Activated CD4-positive, alpha-beta T cell treated with anti-CD3 and anti-CD28 coated beads for 48 hours (primary cell): ENCODE results near the gene IL17C.

ENCODE experiments used
- DNase-seq: peaks from one replicate; pipeline ENCODE4 v3.0.0-alpha.2; 2020

The IL17C gene

DNA sequence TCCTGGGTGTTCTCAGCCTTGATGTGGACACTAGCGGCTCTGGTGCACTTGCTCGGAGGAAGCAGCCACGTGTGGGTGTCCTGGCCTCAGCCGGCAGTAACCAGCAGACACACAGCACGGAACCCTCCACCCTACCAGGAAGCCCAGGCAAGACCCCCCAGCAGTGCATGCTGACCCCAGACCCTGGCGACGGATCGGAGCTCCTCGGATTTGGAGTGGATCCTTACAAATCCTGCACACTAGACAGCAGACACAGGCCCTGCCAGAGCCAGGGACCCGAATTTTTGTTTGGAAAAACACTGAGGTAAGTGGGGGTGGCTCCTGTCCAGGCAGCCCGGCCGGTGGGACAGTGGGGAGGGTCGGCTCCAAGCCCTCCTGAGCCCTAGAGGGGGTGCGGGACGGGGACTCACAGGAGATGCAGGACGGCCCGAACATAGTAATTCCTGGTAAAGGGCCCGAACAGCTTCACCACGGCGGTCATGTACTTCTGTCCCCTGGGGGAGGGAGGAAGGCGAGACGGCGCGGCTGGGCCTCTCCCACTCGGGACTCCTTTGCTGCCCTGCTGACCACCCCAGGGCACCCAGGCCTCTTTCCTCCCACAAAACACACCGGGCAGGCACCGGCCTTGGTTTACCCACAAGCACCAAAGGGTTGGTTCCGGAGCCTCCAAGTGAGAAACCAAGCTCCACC, 8.1 kb downstream of the IL17C start:
- no peak for DNase-seq

DNA sequence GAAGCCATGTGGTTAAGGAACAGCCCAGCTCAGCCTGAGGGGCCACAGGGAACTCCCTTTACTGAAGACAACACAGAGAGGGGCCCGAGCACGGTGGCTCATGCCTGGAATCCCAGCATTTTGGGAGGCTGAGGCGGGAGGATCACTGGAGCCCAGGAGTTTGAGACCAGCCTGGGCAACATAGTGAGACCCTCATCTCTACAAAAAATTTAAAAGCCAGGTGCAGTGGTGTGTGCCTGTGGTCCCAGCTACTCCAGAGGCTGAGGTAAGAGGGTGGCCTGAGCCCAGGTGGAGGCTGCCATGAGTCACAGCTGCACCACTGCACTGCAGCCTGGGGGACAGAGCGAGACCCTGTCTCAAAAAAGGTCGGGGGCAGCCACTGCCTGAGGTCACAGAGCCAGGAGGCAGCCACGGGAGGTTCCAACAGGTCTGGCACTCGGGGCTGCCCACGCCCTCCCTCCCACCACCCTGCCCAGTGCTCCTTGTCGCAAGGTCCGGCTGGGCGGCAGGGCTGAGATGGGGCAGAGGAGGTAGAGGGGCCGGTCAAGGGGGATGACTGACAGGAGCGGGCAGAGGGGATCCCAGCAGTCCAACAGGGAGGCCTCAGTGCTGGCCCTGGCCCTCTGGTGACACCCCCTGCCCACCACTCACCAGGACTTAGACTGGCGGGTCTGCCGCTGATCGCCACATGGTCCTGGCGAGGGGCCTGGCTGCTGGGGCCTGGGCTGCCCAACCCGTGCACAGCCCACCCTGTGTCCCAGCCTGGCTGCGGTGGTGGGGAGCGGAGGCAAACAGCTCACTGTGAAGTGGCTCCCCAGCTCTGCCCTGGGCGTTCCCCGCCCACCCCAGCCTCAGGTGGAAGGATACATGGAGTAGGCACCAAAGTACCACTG, 9.1 kb downstream of the IL17C start:
- no peak for DNase-seq

DNA sequence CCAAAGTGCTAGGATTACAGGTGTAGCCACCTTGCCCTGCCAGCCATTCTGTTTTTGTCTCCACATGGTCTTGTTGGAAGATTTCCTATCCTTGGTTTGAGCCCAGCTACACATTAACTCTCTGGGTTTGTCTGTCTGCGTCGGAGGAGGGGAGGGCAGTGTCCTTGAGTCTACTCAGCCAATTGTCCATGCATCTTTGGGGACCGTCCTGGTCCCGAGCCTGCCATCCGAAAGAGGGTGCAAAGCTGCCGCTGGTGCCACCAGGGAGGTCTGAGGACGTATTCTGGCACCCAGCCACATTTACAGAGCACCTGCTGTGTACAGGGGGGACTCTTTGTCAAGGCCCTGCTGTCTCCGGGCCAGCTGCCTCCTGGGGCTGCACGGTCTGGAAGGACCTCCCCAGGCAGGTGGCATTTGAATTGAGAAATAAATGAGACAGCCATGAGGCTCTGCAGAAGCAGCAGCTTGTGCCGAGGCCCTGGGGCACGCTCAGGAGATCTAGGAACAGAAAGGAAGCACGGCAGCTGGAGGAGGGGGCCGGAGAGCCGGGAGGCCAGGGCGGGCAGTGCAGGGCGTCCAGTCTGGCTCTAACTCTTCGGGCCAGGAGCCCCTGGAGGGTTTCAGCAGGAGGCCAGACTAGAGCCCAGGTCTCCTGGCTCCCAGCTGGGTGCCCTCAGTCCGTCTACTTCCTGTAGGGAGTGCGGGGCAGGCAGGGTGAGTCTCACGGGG, 11.0 kb downstream of the IL17C start:
- no peak for DNase-seq

DNA sequence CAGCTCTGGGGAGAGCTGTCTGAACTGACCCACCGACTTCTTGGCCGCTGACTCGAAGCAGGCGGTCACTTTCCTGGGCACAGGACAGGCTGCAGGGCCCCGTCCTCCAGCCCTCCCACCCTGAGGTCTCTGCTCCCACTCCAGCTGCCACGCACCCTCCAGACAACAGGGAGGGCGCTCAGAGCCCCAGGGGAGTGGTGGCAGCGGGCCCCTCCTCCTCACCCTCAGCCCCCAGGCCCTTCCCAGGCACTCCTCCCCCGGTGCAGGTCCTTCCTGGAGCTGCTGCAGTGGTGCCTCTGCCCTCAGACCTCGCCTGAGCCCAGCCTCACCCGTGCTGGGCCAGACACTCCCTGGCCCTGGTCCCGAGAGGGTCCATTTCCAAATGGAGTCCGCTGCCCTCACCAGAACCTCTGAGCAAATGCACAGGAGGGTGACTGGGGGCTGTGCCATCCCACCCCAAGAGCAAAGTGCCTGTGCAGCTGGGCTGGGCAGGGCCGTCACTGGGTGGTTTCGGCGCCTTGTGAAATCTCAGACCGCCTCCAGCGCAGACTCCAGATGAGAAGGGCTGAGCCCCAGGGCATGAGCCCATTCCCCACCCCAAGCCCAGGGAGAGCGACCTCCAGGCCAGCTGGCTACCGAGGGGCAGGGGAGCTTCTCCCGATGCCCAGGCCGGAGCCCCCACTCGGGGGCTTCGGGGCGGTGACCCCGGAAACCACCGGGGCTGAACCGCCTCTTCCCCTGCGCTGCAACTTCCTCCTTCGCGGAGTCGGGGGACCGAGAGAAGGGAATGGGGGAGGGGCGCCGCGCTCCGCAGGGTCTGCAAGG, 11.8 kb downstream of the IL17C start:
- peak; percentile 51 for DNase-seq

DNA sequence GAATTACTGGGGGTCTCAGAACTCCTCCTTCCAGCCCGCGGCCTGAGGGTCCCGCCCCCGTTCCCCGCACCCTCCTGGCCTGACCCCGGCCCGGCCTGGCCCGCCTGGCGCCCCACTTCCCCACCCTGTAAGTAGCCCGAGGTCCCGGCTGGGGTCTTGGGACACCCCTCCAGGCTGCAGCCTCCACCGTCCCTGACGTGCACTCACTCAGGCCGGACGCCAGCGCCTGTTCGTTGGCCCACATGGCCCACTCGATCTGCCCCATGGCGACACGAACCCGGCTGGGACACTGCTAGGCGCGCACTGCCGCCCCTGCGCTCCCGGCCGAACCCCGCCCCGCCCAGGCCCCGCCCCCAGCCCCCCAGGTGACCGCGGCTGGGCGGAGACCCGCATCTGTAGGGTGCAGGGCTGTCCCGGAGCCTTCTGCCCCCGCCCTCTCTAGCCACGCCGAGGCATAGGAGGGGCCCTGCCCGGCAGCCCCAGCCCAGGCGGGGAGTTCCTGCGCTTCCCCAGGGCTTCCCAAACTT, 12.4 kb downstream of the IL17C start, which contains the start of gene CYBA:
Gene CYBA (minus strand): TSS at position 305 of the 527 bp plus-strand sequence. CDS start 40 bp downstream, at position 265.
- peak; percentile 90 for DNase-seq

DNA sequence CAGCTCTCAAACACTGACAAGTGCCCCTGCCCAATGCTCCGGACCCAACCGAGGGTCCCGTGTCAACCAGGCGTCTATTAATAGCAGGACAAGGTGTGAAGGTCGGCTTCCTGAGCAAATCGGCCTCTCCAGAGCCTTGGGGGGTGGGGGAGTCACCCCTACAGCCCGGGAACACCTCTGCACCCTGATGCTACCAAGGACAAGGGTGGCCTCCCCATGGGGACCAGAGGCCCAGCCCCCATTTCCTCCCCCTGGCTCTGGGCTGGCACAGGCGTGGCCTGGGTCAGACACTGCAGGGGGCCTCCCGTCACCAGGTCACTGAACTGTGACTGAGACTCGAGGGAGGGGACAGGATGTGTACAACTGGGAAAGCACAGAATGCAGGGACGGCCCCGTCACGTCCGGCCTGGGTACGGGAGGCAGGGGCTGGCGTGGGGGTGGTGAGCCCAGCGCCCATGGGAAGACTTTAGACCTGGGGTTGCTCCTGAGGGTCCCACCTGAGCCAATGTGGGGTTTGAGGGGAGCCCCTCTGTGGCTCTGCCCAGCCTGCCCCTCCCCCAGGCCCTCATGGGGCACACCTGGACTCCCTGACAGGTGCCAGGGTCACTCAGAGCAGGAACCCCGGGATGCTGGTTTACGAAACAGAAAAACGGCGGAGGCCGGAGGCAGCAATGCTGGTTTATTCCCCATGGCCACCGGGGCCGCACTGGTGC, 13.1 kb downstream of the IL17C start:
- peak; percentile 89 for DNase-seq

DNA sequence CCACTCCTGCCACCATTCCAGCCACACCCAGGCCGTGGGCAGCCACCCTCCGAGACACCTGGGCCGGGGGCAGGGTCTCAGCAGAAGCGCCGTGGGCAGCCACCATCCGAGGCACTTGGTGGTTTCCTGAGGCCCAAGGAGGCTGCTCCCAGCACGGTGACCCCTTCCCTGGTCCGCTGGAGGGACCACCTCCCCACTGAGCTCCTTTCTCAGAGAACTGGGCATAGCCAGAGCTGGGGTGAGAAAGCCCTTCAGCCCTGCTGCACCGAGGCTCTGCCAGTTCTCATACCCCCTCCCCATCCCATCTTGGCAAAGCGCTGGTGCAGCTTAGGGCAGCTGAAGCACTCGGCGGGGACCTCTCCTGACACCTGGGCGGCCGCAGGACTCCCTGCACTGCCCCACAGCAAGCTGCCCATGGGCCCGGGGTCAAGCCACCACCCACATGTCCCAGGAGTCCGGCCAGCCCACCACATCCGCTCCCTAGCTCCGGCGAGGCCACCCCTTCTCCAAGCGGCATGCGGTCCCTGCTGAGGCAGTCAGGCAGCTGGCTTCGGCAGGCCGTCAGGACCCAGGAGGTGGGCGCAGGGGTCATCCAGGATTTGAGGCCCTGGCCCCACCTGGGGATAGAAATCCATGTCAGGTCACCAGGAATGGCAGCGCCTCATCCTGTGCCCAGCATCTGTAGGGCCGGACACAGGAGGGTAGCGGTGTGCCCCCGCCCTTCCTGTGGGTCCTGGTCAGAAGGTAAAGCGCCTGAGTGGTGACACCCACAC, 13.8 kb downstream of the IL17C start:
- DNase-seq: no peak

DNA sequence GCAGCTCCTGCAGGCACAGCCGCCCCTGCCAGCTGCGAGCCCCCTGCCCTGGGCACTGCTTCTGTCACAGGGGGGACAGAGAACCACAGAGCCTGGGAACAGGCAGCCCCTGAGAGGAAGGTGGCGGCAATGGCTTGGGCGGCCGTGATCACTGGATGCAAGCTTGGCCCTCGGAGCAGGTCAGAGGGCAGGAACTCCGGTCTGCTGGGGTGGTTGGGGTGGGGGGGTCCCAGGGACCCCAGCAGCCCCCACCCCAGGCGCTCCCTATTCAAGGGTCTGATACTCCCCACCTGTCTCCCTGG, 14.3 kb downstream of the IL17C start:
- no peak for DNase-seq

DNA sequence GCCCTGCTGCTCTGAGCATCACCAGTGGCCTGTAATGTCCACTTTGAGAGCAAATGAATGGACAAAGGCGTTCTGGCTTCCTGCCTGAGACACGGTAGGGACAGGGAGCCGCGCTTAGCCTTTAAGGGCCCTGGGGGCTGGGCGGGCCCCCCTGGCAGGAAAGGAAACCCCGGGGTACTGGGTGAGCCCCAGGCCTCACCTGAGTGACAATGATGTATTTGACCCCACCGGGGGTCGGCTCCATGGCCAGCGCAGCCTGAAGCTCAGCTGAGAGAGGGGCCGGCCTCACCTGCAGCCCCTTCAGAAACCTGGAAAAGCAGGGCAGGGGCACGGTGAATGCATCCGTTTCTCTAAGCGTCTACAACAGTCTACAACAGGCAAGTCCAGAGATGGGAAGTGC, 14.7 kb downstream of the IL17C start:
- no peak for DNase-seq

DNA sequence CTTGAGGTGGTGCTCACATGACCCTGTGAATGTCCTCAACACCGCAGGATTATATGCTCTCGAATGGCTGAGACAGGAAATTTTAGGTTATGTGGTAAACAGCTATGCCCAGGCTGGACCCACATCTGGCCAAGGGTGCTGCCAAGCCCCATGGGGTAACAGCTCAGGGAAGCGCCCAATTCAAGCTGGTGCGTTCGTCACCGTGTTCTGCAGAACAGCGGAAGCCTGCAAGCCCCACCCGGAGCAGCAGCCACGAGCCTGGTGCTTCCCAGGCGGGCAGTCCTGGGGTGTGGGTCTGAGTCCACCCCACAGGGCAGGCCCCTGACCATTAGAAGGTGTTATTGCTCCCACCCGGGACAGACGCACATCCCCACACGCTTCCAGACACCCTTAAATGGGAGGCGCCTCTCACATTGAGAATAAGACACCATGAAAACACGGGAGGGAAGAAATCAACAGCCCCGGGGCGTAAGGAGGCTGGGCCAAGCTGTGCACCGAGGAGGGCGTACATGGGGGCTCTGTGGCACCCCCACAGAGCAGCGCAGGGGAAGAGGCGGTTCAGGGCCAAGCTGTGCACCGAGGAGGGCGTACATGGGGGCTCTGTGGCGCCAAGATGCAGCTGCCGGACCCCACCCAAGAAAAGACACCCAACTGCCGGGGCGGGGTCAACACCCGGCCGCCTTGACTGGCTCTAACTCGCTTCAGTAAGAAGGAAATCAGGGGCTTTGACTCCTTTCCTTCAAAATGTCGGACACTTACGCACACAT, 15.4 kb downstream of the IL17C start:
- DNase-seq: no peak

DNA sequence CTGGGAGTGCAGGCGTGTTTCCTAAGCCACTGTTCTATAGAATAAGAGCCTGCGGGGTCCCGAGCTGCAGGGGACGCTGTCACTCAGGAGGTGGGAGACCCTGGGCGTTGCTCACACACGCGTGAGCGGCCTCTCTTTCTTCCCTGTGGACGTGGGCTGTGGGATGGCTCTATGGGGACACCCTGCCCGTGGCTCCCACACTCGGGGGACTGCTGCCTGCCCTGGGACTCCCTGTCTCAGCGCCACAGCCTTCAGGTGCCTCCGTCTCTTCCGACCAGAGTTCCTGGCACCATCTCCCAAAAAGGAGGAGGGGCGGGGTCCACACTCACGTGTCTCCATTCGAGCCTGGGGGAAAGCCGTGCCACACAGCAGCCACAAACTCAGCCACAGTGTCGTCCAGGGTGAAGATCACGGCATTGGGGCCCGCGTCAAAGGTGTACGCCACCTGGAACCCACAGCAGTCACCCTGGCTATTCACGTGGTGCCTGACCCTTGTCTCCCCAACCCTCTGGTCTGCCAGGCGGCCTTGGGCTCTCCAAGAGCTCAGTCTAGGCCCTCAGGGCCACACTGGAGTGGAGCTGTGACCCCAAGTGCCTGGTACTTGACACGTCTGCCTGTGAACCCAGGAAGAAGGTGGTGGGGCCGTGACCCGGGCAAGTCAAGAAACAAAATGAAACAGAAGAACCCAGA, 16.1 kb downstream of the IL17C start:
- DNase-seq: no peak

DNA sequence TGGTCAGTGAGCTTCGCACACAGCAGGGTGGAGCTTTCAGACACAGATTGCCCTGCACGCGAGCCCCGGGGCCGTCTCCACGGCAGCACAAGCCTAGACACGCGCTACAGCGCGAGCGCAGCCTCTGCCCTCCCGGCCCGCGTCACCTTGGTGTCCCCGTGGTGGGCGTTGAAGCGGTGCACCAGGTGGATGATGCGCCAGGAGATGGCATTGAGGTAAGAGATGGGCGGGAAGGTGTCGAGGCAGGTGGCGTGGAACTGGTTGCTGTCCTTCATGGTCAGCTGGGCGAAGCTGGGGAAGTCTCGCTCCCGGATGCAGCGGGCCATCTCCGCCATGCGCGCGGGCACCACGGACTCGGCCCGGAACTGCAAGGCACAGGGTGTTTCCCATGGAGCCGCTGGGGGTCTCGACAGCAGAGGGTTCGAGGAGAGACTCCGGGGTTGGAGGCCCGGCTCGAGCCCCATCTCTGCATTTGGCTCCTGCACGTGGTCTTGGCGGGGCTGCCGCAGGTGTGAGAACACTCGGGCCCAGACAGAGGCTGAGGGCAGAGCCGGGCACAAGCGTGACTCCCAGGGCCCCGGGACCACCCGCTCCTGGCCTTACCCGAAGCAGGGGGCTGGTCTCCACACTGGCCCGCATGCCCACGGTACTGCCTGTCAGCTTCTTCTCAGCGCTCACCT, 16.8 kb downstream of the IL17C start:
- DNase-seq: no peak

DNA sequence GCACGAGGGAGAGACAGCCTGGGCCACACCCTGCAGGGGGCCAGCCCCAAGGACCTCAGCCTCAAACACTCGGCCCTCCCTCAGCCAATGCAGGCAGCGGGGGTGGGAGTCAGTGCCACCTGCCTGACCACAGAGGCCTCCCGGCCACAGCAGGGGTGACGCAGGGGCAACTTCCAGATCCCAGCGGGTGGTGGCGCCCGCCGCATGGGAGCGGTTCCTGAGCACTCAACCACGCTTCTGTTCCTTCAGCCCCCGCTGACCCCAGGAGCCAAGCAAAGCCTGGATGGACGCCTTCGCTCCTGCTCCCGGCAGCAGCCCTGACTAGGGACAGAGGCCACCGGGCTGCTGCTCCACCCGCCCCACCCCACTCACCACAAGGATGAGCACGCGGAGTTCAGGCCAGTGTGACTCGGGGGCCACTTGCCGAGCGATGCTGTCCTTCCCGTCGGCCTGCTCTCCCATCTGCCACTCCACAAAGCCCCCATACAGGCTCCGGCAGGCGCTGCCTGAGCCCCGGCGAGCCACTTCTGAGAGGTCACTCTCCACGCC, 17.4 kb downstream of the IL17C start:
- DNase-seq: no peak

DNA sequence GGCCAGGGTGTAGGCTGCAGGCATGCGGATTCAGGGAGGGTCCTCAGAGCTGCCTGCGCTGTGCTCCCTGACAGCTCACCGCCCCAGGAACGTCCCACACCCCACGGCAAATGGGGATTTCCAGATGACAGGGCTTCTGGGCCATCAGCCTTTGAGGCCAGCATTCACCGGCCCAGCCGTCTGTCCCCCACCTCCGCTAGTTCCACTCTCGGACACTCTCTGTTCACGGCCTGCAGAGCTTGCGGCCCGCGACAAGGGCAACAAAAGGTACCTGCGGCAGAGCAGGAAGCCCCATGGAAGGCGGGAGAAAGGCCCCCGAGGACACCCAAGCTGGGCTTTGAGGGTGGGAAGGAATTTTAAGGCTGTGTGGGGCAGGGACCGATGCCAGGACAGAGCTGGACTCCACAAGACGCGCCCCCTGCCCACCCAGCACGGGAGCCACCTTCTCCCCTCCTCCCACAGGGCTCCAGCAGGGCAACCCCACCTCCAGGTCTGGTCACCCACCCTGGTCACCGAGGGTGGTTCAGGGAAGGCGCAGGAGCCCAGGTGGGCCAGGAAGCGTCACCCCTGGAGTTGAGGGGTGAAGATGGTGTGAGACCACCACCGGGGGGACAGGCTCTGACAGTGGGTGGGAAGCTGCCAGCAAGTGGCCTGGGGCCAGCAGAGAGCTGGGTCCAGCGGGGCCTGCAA, 18.1 kb downstream of the IL17C start:
- no peak for DNase-seq

DNA sequence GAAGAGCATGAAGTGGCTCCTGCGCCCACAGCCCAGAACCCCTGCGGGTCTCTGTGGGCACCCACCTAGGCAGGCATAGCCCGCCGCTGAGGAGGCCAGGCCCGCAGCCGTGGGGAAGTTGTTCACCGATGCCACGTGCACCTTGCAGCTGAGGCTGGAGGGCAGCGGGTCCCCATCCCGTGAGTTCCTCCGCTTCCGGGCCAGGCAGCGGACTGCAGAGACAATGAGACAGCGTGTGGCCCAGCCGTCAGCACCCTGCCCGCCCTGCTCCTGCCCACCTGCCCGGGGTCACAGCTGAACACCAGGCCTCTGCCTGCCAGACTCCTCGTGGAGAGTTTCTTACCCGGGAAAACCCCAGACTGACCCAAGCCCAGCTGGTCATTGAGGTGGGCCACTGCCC, 19.0 kb downstream of the IL17C start:
- DNase-seq: no peak

DNA sequence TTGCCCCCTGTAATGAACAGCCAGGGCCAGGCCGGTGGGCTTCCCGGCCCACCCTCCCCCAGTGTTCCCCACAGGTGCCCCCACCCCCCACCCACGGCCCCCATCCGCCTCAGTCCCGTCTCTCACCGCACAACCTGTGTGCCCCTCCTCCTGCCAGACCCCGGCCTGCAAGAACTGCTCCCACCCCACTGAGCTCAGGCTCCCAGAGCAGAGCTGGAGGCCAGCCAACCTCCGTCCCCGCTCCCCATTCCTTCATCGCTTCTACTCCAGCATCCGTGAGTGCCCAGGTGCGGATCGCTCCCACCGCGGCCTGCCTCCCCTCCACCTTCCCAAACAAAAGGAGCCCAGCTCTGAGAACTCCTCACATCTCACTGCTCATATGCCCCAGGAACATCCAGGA, 20.3 kb downstream of the IL17C start:
- no peak for DNase-seq

DNA sequence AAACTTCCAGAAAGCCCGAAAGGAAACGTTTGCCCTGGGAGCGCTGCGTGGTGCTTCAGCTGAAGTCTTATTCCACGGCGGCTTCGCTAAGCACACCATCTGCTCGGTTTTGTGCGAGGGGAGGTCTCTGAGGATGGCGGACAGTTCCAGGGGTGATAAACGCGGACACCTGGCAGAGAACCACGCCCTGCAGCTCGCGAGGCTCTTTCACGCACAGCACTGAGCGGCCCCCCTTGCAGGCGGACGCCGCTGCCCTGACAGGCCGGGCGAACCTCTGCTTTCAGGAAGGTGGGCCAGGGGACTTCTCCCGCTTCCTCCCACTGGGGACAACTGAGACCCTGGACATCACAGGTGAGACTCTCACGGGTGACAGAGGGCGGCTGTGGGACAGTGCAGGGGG, 20.8 kb downstream of the IL17C start:
- DNase-seq: no peak

DNA sequence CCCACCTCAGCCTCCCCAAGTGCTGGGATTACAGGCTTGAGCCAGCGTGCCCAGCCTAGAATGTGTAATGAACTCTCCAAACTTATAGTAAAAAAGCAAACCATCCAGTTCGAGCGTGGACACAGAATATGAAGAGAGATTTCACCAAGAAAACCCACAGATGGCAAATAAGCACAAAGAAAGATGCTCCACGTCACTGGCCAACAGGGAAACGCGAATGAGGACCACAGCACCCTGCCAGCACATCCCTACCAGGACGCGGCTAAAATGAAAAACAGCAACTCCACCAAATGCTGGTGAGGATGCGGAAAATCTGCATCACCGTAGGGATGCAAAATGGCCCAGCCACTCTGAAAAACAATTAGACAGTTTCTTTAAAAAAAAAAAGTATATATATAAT, 23.1 kb downstream of the IL17C start:
- no peak for DNase-seq
